HG02571 (cell line): ENCODE measurements around the gene UBE2D1.
A peak's percentile ranks its signal among the peaks of the same experiment; 100 is the strongest.

Experiments used
- ATAC-seq: cut with Tn5 transposase; IDR thresholded peaks from one replicate; pipeline ENCODE4 v1.9.1; 2021; ENCODE audit warnings: mild to moderate bottlenecking, moderate library complexity; ENCODE audit not compliant: unreplicated experiment

Gene UBE2D1

GRCh38 chr10:58336242-58336641 is 1.4 kb downstream of the UBE2D1 start:
- ATAC-seq: no peak

GRCh38 chr10:58341422-58341821 is 6.6 kb downstream of the UBE2D1 start:
- ATAC-seq: no peak

GRCh38 chr10:58341947-58342346 is 7.1 kb downstream of the UBE2D1 start:
- ATAC-seq: no peak

GRCh38 chr10:58347967-58348366 is 13.2 kb downstream of the UBE2D1 start:
- ATAC-seq: no peak

- ATAC-seq: no peak
Observed at GRCh38 chr10:58348571-58349033, 13.8 kb downstream of the UBE2D1 start.

GRCh38 chr10:58350023-58350422 is 15.2 kb downstream of the UBE2D1 start:
- no peak for ATAC-seq

GRCh38 chr10:58350619-58351323 is 16.0 kb downstream of the UBE2D1 start:
- no peak for ATAC-seq

- no peak for ATAC-seq
Observed at GRCh38 chr10:58351616-58352578, 17.1 kb downstream of the UBE2D1 start.

GRCh38 chr10:58352956-58353610 is 18.3 kb downstream of the UBE2D1 start:
- ATAC-seq: no peak

GRCh38 chr10:58356756-58357155 is 21.9 kb downstream of the UBE2D1 start:
- ATAC-seq: no peak

- ATAC-seq: no peak
Observed at GRCh38 chr10:58358314-58358933, 23.6 kb downstream of the UBE2D1 start.

GRCh38 chr10:58358947-58359346 is 24.1 kb downstream of the UBE2D1 start:
- ATAC-seq: no peak

- ATAC-seq: no peak
Observed at GRCh38 chr10:58359541-58359940, 24.7 kb downstream of the UBE2D1 start.

GRCh38 chr10:58360412-58361004 is 25.7 kb downstream of the UBE2D1 start:
- no peak for ATAC-seq

GRCh38 chr10:58361353-58361752 is 26.5 kb downstream of the UBE2D1 start:
- no peak for ATAC-seq

- ATAC-seq: no peak
Observed at GRCh38 chr10:58362027-58362789, 27.4 kb downstream of the UBE2D1 start.

GRCh38 chr10:58367069-58367468 is 32.3 kb downstream of the UBE2D1 start:
- ATAC-seq: no peak

- no peak for ATAC-seq
Observed at GRCh38 chr10:58371473-58371872, 36.7 kb downstream of the UBE2D1 start.

- peak; percentile 65 for ATAC-seq
Observed at GRCh38 chr10:58372607-58373441, 38.0 kb downstream of the UBE2D1 start.
